ENCODE measurements around the gene RNF4. TPM values are rescaled to one million over a fixed set of nuclear protein-coding genes. Genes with fewer than 3 reads are reported as not detected.

RNF4 gene
- total and polyA plus RNA-seq, 10 of the 15 experiments (the other 5 are each of a cell fraction or from before 2014, with no cell fraction given): 34.9 to 145 (median 76.1) TPM

DNA sequence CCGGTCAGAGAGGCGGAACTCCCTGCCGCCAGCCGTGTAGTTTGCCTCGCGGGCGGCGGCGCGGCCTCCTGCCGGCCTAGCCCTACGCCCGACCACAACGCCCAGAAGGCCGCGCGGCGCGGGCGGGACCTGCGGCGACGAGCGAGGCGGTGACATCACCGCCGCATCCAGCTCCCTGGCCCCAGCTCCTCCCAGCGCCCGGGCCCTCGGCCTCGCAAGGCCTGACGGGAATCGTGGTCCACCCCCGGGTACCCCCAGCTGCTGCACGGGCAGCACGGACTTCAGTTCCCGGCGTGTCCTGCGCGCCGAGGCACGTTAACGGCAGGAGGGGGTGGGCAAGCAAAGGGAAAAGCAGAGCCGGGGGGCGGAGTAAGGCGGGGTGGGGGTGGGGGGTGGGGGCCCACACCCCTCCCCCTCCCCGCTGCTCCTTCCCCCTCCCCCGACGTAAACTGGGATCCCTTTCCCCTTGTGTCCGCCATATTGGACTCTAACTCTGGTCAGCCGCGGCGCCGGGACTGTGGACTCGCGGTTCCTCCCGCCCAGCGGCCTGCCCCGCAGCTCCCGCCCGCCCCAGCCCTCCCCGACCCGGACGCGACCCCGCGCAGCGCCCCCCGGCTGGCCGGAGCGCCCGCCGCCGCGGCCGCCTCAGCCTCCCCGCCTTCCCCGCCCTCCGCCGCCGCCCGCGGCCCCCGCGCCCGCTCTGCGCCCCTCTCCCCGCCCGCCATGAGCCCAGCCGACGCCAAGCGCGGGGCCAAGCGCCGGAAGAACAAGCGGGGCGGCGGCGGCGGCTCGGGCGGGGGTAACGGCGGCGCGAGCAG, 67.5 kb downstream of the RNF4 start, which contains the start of gene FAM193A:
Gene FAM193A, plus strand, starts transcription at position 455 of the 818 bp plus-strand sequence. Its CDS starts 269 bp downstream, at position 724.
- peaks cover 46% of the 10 kb centered on the region for H3K79me2 ChIP-seq (ENCODE audit: control insufficient read depth, insufficient read depth, low read length)
- H2AFZ ChIP-seq (ENCODE audit: control insufficient read depth, low read depth, low read length): peak within 1 kb of the TSS; percentile 66
- DNase-seq (ENCODE audit: low read depth, low spot score) (peak; percentile 94), ATAC-seq (peak; percentile 96), FAIRE-seq (peak; percentile 87)
- in situ Hi-C loops (cut with MboI) (no loop called here), intact Hi-C loops (cut with micrococcal nuclease; ENCODE audit: unreplicated experiment) (loop anchor here (5.0 kb wide), 1 partner anchor 119 kb away; the partner anchor contains the start of genes CFAP99 and ZFYVE28)
- peak within 1 kb of the TSS; percentile 70 for H3K4me2 ChIP-seq (ENCODE audit: control insufficient read depth, insufficient read depth)
- ChIA-PET POLR2A (interaction anchor here (0.5 to 2.6 kb wide), 15 partner anchors 10 to 1371 kb away, joined by 3 to 19 read pairs (median 4); partner anchors contain the start of gene RNF4), SMC1A (ENCODE audit: uncharacterized antibody, unreplicated experiment) (interaction anchor here (0.7 to 1.8 kb wide), 7 partner anchors 17 to 298 kb away, joined by 3 to 6 read pairs (median 3); partner anchors contain the start of gene RNF4), CTCF (interaction anchor here (1.0 to 2.3 kb wide), 7 partner anchors 10 to 94 kb away, joined by 3 to 12 read pairs (median 4); partner anchors contain the start of gene RNF4), RAD21 (ENCODE audit: unreplicated experiment) (interaction anchor here (0.6 to 3.1 kb wide), 23 partner anchors 15 to 427 kb away, joined by 3 to 27 read pairs (median 4); partner anchors contain the start of genes GRK4, NOP14 and RNF4)
- peaks cover 8% of the 10 kb centered on the region for H3K4me1 ChIP-seq (ENCODE audit: control insufficient read depth, insufficient read depth, low read length)
- H3K9ac ChIP-seq (ENCODE audit: control insufficient read depth, insufficient read depth, low read length): peak within 1 kb of the TSS; percentile 86
- no peaks in the 10 kb centered on the region for H3K27me3 ChIP-seq (replicated peaks in 1 of 2; ENCODE audit: control insufficient read depth in 2 of 2, insufficient read depth in 2 of 2, low read length in 1 of 2)
- WGBS (ENCODE audit: insufficient coverage, insufficient replicate concordance, low lambda C conversion rate, missing lambda C conversion rate): 2% methylated on average over 28 of the region's 106 CpGs
- H3K36me3 ChIP-seq (ENCODE audit: control insufficient read depth in 2 of 2, insufficient read depth in 2 of 2, low read length in 1 of 2): no peaks in the 10 kb centered on the region
- no TSS peak for BruUV-seq (replicated peaks)
- peak within 1 kb of the TSS; percentile 95 for H3K4me3 ChIP-seq
- H3K9me3 ChIP-seq (replicated peaks; ENCODE audit: control insufficient read depth, insufficient read depth, low read length): no peaks in the 10 kb centered on the region
- H3K27ac ChIP-seq (ENCODE audit: control insufficient read depth, insufficient read depth): peak within 1 kb of the TSS; percentile 83
- H4K20me1 ChIP-seq (ENCODE audit: control insufficient read depth, insufficient read depth): peaks cover 4% of the 10 kb centered on the region
- no peak for TF ChIP-seq DPF2 (IDR thresholded peaks at IDR 0.05)
- TF ChIP-seq SREBF1 (IDR thresholded peaks at IDR 0.05; ENCODE audit: low read length): peak; percentile 65
- TF ChIP-seq SMC3 (IDR thresholded peaks at IDR 0.05; ENCODE audit: borderline replicate concordance, low read length): no peak
- TF ChIP-seq ZNF24 (IDR thresholded peaks at IDR 0.05): no peak
- no peak for TF ChIP-seq CBFB (IDR thresholded peaks at IDR 0.05; ENCODE audit: low read depth)
- TF ChIP-seq, protein P1, sequence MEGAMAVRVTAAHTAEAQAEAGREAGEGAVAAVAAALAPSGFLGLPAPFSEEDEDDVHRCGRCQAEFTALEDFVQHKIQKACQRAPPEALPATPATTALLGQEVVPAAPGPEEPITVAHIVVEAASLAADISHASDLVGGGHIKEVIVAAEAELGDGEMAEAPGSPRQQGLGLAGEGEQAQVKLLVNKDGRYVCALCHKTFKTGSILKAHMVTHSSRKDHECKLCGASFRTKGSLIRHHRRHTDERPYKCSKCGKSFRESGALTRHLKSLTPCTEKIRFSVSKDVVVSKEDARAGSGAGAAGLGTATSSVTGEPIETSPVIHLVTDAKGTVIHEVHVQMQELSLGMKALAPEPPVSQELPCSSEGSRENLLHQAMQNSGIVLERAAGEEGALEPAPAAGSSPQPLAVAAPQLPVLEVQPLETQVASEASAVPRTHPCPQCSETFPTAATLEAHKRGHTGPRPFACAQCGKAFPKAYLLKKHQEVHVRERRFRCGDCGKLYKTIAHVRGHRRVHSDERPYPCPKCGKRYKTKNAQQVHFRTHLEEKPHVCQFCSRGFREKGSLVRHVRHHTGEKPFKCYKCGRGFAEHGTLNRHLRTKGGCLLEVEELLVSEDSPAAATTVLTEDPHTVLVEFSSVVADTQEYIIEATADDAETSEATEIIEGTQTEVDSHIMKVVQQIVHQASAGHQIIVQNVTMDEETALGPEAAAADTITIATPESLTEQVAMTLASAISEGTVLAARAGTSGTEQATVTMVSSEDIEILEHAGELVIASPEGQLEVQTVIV (IDR thresholded peaks at IDR 0.05; ENCODE audit: borderline replicate concordance, partially characterized antibody): peak; percentile 48
- TF ChIP-seq ESRRA (IDR thresholded peaks at IDR 0.05; ENCODE audit: low read length): no peak
- TF ChIP-seq PKNOX1 (IDR thresholded peaks at IDR 0.05): peak; percentile 17; the same call in 1 of the 2 replicates
- TF ChIP-seq, protein P2, sequence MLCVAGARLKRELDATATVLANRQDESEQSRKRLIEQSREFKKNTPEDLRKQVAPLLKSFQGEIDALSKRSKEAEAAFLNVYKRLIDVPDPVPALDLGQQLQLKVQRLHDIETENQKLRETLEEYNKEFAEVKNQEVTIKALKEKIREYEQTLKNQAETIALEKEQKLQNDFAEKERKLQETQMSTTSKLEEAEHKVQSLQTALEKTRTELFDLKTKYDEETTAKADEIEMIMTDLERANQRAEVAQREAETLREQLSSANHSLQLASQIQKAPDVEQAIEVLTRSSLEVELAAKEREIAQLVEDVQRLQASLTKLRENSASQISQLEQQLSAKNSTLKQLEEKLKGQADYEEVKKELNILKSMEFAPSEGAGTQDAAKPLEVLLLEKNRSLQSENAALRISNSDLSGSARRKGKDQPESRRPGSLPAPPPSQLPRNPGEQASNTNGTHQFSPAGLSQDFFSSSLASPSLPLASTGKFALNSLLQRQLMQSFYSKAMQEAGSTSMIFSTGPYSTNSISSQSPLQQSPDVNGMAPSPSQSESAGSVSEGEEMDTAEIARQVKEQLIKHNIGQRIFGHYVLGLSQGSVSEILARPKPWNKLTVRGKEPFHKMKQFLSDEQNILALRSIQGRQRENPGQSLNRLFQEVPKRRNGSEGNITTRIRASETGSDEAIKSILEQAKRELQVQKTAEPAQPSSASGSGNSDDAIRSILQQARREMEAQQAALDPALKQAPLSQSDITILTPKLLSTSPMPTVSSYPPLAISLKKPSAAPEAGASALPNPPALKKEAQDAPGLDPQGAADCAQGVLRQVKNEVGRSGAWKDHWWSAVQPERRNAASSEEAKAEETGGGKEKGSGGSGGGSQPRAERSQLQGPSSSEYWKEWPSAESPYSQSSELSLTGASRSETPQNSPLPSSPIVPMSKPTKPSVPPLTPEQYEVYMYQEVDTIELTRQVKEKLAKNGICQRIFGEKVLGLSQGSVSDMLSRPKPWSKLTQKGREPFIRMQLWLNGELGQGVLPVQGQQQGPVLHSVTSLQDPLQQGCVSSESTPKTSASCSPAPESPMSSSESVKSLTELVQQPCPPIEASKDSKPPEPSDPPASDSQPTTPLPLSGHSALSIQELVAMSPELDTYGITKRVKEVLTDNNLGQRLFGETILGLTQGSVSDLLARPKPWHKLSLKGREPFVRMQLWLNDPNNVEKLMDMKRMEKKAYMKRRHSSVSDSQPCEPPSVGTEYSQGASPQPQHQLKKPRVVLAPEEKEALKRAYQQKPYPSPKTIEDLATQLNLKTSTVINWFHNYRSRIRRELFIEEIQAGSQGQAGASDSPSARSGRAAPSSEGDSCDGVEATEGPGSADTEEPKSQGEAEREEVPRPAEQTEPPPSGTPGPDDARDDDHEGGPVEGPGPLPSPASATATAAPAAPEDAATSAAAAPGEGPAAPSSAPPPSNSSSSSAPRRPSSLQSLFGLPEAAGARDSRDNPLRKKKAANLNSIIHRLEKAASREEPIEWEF (IDR thresholded peaks at IDR 0.05; ENCODE audit: insufficient replicate concordance, low read depth, low read length): no peak
- no peak for TF ChIP-seq RBBP5 (conservative IDR thresholded peaks at IDR 0.05)
- TF ChIP-seq POLR2AphosphoS5 (IDR thresholded peaks at IDR 0.05; ENCODE audit: low read length): peak; percentile 20; the same call in 1 of the 2 replicates
- no peak for TF ChIP-seq FOXK2 (IDR thresholded peaks at IDR 0.05)
- no peak for TF ChIP-seq PAX8 (IDR thresholded peaks at IDR 0.05)
- no peak for TF ChIP-seq CHD4 (IDR thresholded peaks at IDR 0.05)
- TF ChIP-seq BMI1 (IDR thresholded peaks at IDR 0.05; ENCODE audit: borderline replicate concordance): no peak

Data from GM12878 (cell line).